HG02970 (cell line): ENCODE results near the gene IGFLR1.

Source experiments
- ATAC-seq: cut with Tn5 transposase; IDR thresholded peaks from one replicate; pipeline ENCODE4 v1.9.1; 2021; ENCODE audit warnings: mild to moderate bottlenecking, moderate library complexity, moderate number of reproducible peaks; ENCODE audit not compliant: unreplicated experiment, low FRiP score

IGFLR1 gene

GRCh38 chr19:35740423-35741202 is 1.6 kb downstream of the IGFLR1 start:
- ATAC-seq = peak; percentile 49

GRCh38 chr19:35740108-35740422 is 2.2 kb downstream of the IGFLR1 start:
- no peak for ATAC-seq

DNA sequence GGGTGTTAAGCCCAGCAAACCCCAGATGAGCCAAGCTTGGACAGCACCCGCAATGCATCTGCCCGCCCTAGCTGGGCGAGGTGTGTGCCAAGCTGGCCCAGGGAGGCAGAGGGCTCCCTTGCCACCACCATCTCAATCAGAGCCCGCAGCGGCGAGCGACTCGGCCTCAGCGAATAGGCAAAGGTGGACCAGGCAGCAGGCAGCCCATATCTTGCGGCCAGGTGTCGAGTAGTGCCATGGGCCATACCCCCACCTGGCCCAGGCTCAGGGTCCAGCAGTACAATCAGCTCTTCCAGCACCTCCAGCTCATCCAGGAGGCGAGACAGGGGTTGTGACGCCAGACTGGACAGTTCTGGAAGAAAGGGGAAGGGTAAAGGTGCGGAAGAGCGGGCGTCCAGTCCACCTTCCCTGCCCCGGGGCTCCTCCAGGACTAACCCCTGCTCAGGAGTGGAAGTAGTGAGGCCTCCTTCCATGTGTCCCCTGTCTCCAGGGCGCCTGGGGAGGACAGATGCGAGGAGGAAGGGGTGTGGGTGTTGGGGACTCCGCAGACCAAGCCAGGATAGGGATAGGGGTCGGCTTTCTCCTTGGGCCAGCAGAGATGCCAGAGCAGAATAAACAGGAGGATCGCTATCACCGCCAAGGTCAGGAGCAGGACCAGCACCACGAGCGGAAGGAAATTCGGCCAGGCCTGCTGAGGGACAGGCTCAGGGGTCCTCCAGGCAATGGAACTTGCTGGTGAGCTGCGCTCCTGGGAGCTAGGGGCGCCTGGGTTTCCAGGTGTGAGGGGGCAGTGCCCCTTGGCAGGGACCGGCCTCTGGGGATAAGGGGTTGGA is 2.8 kb downstream of the IGFLR1 start:
- ATAC-seq = no peak

DNA sequence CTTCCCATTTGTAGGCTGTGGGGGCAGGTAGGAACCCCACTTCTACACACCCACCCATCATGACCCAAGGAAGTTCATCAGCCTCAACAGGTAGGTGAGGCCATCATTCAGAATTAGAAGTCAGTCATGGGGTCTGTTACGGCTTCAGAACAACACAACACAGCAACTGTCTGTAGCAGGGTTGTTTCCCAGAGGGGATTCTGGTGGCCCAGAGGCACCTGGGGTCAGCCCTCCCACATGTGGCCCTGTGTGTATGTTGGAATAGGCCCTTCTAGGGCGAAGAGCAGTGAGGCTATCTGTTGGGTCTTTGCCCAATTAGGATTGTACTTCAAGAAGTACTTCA is 3.4 kb downstream of the IGFLR1 start:
- ATAC-seq = no peak

DNA sequence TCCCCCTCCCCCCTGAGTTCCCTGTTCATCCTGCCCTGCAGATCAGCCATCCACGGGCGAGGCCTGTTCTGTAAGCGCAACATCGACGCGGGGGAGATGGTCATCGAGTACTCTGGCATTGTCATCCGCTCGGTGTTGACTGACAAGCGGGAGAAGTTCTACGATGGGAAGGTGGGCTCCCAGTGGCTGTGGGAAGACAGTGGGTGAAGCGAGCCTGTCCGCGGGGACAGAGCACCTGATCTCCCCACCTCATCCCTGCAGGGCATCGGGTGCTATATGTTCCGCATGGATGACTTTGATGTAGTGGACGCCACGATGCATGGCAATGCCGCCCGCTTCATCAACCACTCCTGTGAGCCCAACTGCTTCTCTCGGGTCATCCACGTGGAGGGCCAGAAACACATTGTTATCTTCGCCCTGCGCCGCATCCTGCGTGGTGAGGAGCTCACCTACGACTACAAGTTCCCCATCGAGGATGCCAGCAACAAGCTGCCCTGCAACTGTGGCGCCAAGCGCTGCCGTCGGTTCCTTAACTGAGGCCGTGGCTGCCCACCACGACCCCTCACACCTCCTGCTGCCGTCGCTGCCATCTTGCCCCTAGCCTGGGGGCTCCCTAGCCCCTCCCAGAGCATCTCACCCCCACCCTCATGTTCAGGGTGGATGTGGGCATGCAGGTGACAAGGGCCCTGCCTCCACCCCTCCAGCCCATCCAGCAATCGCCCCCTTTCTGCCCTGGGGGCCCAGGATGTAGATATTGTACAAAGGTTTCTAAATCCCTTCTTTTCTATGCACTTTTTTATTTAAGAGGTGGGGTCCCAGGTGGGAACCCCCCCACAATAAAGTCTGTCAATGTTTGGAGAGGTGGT is 4.0 kb downstream of the IGFLR1 start:
- no peak for ATAC-seq

DNA sequence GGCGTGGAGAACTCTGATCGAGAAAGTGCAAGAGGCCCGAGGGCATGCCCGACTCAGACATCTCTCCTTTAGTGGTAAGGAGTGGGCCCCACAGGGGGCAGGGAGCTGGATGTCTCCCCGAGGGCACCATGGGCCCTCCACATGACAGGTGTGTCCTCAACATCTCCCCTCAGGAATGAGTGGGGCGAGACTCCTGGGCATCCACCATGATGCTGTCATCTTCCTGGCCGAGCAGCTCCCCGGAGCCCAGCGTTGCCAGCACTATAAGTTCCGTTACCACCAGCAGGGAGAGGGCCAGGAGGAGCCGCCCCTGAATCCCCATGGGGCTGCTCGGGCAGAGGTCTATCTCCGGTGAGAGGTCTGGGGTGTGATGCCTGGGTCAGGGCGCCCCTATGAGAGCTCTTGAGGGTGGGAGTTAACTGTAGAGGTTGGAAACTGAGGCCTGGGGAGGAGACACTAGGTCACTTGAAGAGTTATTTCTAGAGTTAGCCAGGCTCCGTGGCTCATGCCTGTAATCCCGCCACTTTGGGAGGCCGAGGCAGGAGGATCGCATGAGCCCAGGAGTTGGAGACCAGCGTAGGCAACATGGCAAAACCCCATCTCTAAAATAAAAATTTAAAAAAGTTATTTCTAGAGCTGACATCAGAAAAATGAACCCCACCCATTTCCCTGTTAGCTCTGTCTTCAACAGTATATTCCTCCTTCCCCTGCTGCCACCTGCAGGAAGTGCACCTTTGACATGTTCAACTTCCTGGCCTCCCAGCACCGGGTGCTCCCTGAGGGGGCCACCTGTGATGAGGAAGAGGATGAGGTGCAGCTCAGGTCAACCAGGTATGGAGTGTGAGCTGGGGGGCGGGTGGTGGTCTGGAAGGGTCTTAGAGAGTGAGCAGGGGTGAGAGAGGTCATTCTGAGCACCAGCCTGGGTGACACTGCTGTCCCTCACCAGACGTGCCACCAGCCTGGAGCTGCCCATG is 5.1 kb downstream of the IGFLR1 start:
- no peak for ATAC-seq

- no peak for ATAC-seq
These were observed 7.4 kb downstream of the IGFLR1 start for GRCh38 chr19:35734889-35735288.

- ATAC-seq = no peak
These were observed 8.0 kb downstream of the IGFLR1 start for GRCh38 chr19:35734273-35734672.

GRCh38 chr19:35733180-35734125 is 8.8 kb downstream of the IGFLR1 start:
- no peak for ATAC-seq

DNA sequence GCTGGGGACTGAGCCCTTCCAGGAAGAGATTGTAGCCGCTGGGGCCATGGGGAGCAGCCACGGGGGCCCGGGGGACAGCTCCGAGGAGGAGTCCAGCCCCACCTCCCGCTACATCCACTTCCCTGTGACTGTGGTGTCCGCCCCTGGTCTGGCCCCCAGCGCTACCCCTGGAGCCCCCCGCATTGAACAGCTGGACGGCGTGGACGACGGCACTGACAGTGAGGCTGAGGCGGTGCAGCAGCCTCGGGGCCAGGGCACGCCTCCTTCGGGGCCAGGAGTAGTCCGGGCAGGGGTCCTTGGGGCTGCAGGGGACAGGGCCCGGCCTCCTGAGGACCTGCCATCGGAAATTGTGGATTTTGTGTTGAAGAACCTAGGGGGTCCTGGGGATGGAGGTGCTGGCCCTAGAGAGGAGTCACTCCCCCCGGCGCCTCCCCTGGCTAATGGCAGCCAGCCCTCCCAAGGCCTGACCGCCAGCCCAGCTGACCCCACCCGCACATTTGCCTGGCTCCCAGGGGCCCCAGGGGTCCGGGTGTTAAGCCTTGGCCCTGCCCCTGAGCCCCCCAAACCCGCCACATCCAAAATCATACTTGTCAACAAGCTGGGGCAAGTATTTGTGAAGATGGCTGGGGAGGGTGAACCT is 9.6 kb downstream of the IGFLR1 start:
- ATAC-seq = no peak

DNA sequence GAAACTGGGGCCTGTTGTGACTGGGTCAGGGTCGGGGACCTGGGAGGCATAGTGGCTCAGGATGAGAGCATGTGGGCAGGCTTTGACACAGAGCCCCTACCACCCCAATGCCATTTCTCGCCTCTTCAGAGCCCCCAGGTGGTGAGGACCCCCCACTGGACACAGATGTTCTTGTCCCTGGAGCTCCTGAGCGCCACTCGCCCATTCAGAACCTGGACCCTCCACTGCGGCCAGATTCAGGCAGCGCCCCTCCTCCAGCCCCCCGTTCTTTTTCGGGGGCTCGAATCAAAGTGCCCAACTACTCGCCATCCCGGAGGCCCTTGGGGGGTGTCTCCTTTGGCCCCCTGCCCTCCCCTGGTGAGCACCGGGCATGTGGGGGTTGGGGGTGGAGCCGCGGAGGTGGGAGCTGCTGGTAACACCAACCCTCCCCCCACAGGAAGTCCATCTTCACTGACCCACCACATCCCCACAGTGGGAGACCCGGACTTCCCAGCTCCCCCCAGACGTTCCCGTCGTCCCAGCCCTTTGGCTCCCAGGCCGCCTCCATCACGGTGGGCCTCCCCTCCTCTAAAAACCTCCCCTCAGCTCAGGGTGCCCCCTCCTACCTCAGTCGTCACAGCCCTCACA is 10.4 kb downstream of the IGFLR1 start:
- ATAC-seq = no peak

DNA sequence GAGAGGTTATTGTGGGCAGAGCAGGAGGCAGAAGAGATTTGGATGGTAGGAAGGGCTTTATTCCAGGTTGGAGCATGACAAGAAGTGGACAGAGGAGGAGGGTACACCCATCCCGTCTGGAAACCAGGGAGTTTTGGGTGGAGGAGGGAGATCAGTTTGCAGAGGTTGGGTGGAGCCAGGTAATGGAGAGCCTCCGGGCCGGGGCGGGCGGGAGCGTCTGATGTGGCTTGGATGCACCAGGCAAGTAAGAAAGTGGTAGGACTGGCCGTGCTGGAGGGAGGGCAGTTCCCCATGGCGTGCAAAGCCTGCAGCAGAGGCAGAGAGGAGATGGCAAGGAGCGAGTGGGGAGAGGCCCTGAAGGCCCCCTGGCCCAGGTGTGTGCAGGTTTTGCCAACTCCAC is 10.9 kb downstream of the IGFLR1 start:
- no peak for ATAC-seq

DNA sequence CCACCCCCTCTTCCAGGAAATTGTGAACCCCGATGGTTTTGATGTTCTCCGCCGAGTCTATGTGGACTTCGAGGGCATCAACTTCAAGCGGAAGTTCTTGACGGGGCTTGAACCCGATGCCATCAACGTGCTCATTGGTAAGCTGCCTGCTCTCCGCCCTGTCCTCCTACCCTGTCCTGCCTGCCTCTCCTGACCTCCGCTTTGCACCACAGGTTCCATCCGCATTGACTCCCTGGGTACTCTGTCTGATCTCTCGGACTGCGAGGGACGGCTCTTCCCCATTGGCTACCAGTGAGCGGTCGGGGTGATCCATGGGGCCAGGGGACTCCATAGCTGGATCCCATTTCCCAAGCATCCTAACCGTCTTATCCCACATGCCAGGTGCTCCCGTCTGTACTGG is 11.9 kb downstream of the IGFLR1 start:
- ATAC-seq = no peak

DNA sequence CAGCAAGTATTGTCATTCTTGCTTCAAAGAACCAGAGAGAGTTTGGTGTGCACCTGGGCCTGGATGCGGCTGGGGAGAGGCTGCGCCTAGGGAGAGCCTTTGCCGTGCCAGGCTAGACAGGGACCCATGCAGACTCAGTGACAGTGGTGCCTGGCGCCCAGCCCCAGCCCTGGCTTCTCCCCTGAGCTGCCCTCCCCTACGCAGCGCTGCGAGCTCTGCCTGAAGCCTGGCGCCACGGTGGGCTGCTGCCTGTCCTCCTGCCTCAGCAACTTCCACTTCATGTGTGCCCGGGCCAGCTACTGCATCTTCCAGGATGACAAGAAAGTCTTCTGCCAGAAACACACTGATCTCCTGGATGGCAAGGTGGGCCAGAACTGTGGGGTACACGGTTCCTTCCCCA is 12.5 kb downstream of the IGFLR1 start:
- ATAC-seq = no peak

DNA sequence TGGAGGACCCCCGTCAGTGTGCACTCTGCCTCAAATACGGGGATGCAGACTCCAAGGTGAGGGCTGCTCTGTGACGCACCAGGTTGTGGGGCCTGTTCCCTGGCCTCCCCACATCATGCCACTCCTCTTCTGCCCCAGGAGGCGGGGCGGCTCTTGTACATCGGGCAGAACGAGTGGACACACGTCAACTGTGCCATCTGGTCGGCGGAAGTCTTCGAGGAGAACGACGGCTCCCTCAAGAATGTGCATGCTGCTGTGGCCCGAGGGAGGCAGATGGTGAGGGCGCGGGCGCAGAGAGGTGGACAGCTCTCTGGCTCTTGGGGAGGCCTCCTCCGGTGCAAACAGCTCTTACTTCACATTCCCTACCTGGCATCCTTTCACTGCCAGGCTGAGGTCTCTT is 13.2 kb downstream of the IGFLR1 start:
- ATAC-seq = no peak

GRCh38 chr19:35727956-35728706 is 14.1 kb downstream of the IGFLR1 start:
- ATAC-seq = no peak
